ENCODE measurements around the gene UBE2G1. TPM values are rescaled to one million over a fixed set of nuclear protein-coding genes. Genes with fewer than 3 reads are reported as not detected.
A peak's percentile ranks its signal among the peaks of the same experiment; 100 is the strongest.
"Not testable (repeated sequence)": the region's sequence is repeated elsewhere in the genome, so short reads cannot be mapped to it uniquely, and the experiment has no call there.

UBE2G1 gene
- total RNA-seq, 1 donor = 39.3 TPM

GRCh38 chr17:4362141-4362540, 4.3 kb downstream of the UBE2G1 start:
- peak; percentile 28 for DNase-seq (ENCODE audit: low read depth)

GRCh38 chr17:4358154-4358553, 8.3 kb downstream of the UBE2G1 start:
- H3K4me3 ChIP-seq (ENCODE audit: low read depth, low read length) = no peak overlapping the region
- no peak for DNase-seq (ENCODE audit: low read depth)
- no peak for TF ChIP-seq CTCF (IDR thresholded peaks at IDR 0.05; ENCODE audit: insufficient read depth, low read length)

More at GRCh38 chr17:4362141-4362540, 4.3 kb downstream of the UBE2G1 start:
- peak; percentile 16 for TF ChIP-seq CTCF (IDR thresholded peaks at IDR 0.05; ENCODE audit: insufficient read depth, low read length)
- H3K4me3 ChIP-seq (ENCODE audit: low read depth, low read length) = no peak overlapping the region

GRCh38 chr17:4357671-4358070, 8.8 kb downstream of the UBE2G1 start:
- no peak for DNase-seq (ENCODE audit: low read depth)
- no peak overlapping the region for H3K4me3 ChIP-seq (ENCODE audit: low read depth, low read length)
- no peak for TF ChIP-seq CTCF (IDR thresholded peaks at IDR 0.05; ENCODE audit: insufficient read depth, low read length)

- no peak overlapping the region for H3K4me3 ChIP-seq (ENCODE audit: low read depth, low read length)
- no peak for TF ChIP-seq CTCF (IDR thresholded peaks at IDR 0.05; ENCODE audit: insufficient read depth, low read length)
- DNase-seq (ENCODE audit: low read depth) = no peak
Observed at GRCh38 chr17:4357030-4357628, 9.3 kb downstream of the UBE2G1 start.

GRCh38 chr17:4354862-4355514, 11.5 kb downstream of the UBE2G1 start:
- no peak overlapping the region for H3K4me3 ChIP-seq (ENCODE audit: low read depth, low read length)
- DNase-seq (ENCODE audit: low read depth) = no peak
- TF ChIP-seq CTCF (IDR thresholded peaks at IDR 0.05; ENCODE audit: insufficient read depth, low read length) = no peak

GRCh38 chr17:4354206-4354605, 12.3 kb downstream of the UBE2G1 start:
- no peak for DNase-seq (ENCODE audit: low read depth)
- TF ChIP-seq CTCF (IDR thresholded peaks at IDR 0.05; ENCODE audit: insufficient read depth, low read length) = no peak
- H3K4me3 ChIP-seq (ENCODE audit: low read depth, low read length) = no peak overlapping the region

- H3K4me3 ChIP-seq (ENCODE audit: low read depth, low read length); DNase-seq (ENCODE audit: low read depth): not testable (repeated sequence)
Observed at GRCh38 chr17:4350214-4350613, 16.3 kb downstream of the UBE2G1 start.

All from fibroblast of the aortic adventitia (primary cell).